Liver (tissue), 9 donors: ENCODE results near the gene TMEM184A. TPM values are rescaled to one million over a fixed set of nuclear protein-coding genes. Genes with fewer than 3 reads are reported as not detected.

Experiments used
- DNase-seq: peaks from one replicate; pipeline ENCODE4 v3.0.0-alpha.2; 2017; ENCODE audit warnings: low spot score
- H3K27ac ChIP-seq, 2 donors: one replicate each; pipeline ENCODE4 v1.7.0; 2013; ENCODE audit warnings: inconsistent platforms in 2 of 2, low read length in 2 of 2, control low read depth in 1 of 2, low read depth in 1 of 2, mild to moderate bottlenecking in 1 of 2
- H3K27me3 ChIP-seq, 4 donors: one replicate each; pipeline versions ENCODE4 v1.6.1 to v1.7.0; 2013; ENCODE audit warnings: low read length in 3 of 4, inconsistent platforms in 1 of 4, mild to moderate bottlenecking in 1 of 4, moderate library complexity in 1 of 4; ENCODE audit not compliant: control insufficient read depth in 4 of 4, insufficient read depth in 4 of 4
- H3K36me3 ChIP-seq, 4 donors: one replicate each; pipeline versions ENCODE4 v1.6.1 to v1.7.0; 2013; ENCODE audit warnings: low read length in 3 of 4, mild to moderate bottlenecking in 3 of 4, low read depth in 1 of 4, moderate library complexity in 1 of 4; ENCODE audit not compliant: control insufficient read depth in 4 of 4, insufficient read depth in 3 of 4
- H3K4me1 ChIP-seq, 4 donors: one replicate each; pipeline versions ENCODE4 v1.6.1 to v1.7.0; 2013; ENCODE audit warnings: low read length in 3 of 4, mild to moderate bottlenecking in 3 of 4, moderate library complexity in 1 of 4; ENCODE audit not compliant: control insufficient read depth in 4 of 4, insufficient read depth in 4 of 4
- H3K4me3 ChIP-seq, 3 donors: one replicate each; pipeline versions ENCODE4 v1.6.1 to v1.7.0; 2013; ENCODE audit warnings: low read length in 3 of 3, control low read depth in 1 of 3, low read depth in 1 of 3, mild to moderate bottlenecking in 1 of 3
- H3K9ac ChIP-seq, 2 donors: one replicate each; pipeline ENCODE4 v1.7.0; 2013; ENCODE audit warnings: low read length in 2 of 2, mild to moderate bottlenecking in 2 of 2, moderate library complexity in 2 of 2, control low read depth in 1 of 2, low read depth in 1 of 2
- H3K9me3 ChIP-seq, 4 donors: one replicate each; pipeline versions ENCODE4 v1.6.1 to v1.7.0; 2013; ENCODE audit warnings: low read length in 3 of 4; ENCODE audit not compliant: control insufficient read depth in 4 of 4
- EGR1 ChIP-seq, 2 donors: IDR thresholded peaks; 2 replicates each; pipeline ENCODE4 v1.6.1; 2016 to 2018; ENCODE audit warnings: antibody characterized with exemption in 2 of 2, low read depth in 2 of 2
- FOXA1 ChIP-seq: IDR thresholded peaks from 2 replicates; pipeline ENCODE4 v1.6.1; 2016; ENCODE audit warnings: antibody characterized with exemption
- FOXA2 ChIP-seq: IDR thresholded peaks from 2 replicates; pipeline ENCODE4 v1.6.1; 2016; ENCODE audit warnings: antibody characterized with exemption
- HNF4A ChIP-seq, 2 donors: conservative IDR thresholded peaks; 2 replicates each; pipeline ENCODE4 v1.6.1; 2016; ENCODE audit warnings: antibody characterized with exemption in 2 of 2, mild to moderate bottlenecking in 2 of 2
- HNF4G ChIP-seq: IDR thresholded peaks from 2 replicates; pipeline ENCODE4 v1.6.1; 2016; ENCODE audit warnings: antibody characterized with exemption
- JUND ChIP-seq, 2 donors: IDR thresholded peaks; 2 replicates each; pipeline ENCODE4 v1.6.1; 2016; ENCODE audit warnings: antibody characterized with exemption in 2 of 2
- NR2F2 ChIP-seq: IDR thresholded peaks from 2 replicates; pipeline ENCODE4 v1.6.1; 2016; ENCODE audit warnings: antibody characterized with exemption
- RAD21 ChIP-seq, 2 donors: IDR thresholded peaks; 2 replicates each; pipeline ENCODE4 v1.6.1; 2016; ENCODE audit warnings: antibody characterized with exemption in 2 of 2, mild to moderate bottlenecking in 2 of 2
- RXRA ChIP-seq, 2 donors: IDR thresholded peaks; 2 replicates each; pipeline ENCODE4 v1.6.1; 2017 to 2018; ENCODE audit warnings: antibody characterized with exemption in 2 of 2, mild to moderate bottlenecking in 1 of 2
- SP1 ChIP-seq: IDR thresholded peaks from 2 replicates; pipeline ENCODE4 v1.6.1; 2018; ENCODE audit warnings: antibody characterized with exemption, mild to moderate bottlenecking
- TAF1 ChIP-seq: conservative IDR thresholded peaks from 2 replicates; pipeline ENCODE4 v1.6.1; 2016; ENCODE audit warnings: antibody characterized with exemption, mild to moderate bottlenecking
- YY1 ChIP-seq: IDR thresholded peaks from 2 replicates; pipeline ENCODE4 v1.6.1; 2016; ENCODE audit warnings: antibody characterized with exemption, mild to moderate bottlenecking
- WGBS: extraction: QIAGEN DNeasy Blood & Tissue Kit; methylation state at CpG from one replicate; pipeline ENCODE4 v1.1.7; 2013; 5-methylcytosine and 5-hydroxymethylcytosine counted together
- polyA plus RNA-seq, 2 donors: library from polyadenylated mRNA; stranded (reverse) in 1 of 2; unstranded in 1 of 2; fragments of 200-250 nt in 1 of 2; fragments of >200 nt in 1 of 2; fragmentation: Nextera tagmentation in 1 of 2; extraction: Ambion mirVana in 1 of 2; gene quantifications; one replicate each; pipeline versions ENCODE4 v1.2.1 to v1.2.3, GENCODE V29; 2013 to 2015
- total RNA-seq, 2 donors: library from RNA; depleted of rRNA; stranded (reverse); fragments of >200 nt; gene quantifications; one replicate each; pipeline ENCODE4 v1.2.3, GENCODE V29; 2014
- TF ChIP-seq, protein P1 (sequence below): IDR thresholded peaks from 2 replicates; pipeline ENCODE4 v1.6.1; 2016; ENCODE audit warnings: antibody characterized with exemption
- TF ChIP-seq, protein P2 (sequence below): IDR thresholded peaks from 2 replicates; pipeline ENCODE4 v1.6.1; 2016; ENCODE audit warnings: antibody characterized with exemption
- TF ChIP-seq, protein P3 (sequence below): IDR thresholded peaks from 2 replicates; pipeline ENCODE4 v1.6.1; 2016; ENCODE audit warnings: antibody characterized with exemption
- TF ChIP-seq, protein P4 (sequence below): fragments of 150-350 bp; IDR thresholded peaks from 2 replicates; pipeline ENCODE4 v1.5.1; 2017; ENCODE audit warnings: improper control_type of control experiment, low read depth, low read length; ENCODE audit not compliant: missing input control
- TF ChIP-seq, protein P5 (sequence below): IDR thresholded peaks from 2 replicates; pipeline ENCODE4 v1.6.1; 2016; ENCODE audit warnings: antibody characterized with exemption, mild to moderate bottlenecking
- donor health status: healthy.
- donor health status: healthy.
- donor health status: healthy.
- donor health status: healthy.
- donor health status: healthy.

Gene TMEM184A
- total and polyA plus RNA-seq, 4 donors: 1.6 to 12.6 (median 11.4) TPM

DNA sequence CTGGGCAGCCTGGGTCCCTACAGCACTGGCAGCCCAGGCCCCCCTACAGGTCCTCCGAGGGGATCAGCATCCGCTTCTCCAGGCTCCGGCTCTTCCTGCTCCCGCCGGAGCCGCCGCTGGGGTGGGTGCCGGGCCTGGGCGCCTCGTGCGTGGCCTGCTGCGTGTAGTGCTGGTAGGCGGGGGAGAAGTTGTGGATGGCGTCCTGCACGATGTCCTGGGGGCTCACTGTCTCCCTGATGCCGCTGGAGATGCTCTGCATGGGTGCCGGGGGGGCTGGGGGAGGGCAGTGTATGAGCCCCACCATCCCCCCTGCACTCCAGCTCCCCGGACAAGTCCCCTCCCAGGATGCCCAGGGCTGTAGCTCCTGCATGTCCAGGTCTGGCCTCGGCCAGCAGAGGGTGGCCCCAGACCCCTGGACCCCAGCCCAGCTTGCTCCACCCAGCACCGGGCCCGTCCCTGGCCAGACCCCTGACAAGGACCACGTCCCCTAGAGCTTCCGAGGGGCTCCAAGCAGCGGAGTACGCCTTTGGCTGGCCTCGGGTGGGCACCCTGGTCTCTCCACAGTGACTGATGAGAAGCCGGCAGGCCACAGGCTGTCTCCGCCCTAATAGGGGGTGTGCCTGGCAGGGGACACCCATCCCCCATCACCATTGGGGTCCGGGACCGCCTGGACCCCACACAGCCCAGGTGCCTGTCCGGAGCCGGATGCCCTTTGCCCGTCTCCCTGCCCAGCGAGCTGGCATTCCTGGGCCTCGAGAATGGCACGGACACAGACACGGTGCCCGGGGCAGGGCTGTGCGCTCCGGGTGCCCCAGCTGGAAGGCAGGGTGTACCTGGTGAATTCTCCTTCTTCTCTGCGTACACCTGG lies 8.9 kb downstream of the TMEM184A start (continued):
- TF ChIP-seq, protein P1, sequence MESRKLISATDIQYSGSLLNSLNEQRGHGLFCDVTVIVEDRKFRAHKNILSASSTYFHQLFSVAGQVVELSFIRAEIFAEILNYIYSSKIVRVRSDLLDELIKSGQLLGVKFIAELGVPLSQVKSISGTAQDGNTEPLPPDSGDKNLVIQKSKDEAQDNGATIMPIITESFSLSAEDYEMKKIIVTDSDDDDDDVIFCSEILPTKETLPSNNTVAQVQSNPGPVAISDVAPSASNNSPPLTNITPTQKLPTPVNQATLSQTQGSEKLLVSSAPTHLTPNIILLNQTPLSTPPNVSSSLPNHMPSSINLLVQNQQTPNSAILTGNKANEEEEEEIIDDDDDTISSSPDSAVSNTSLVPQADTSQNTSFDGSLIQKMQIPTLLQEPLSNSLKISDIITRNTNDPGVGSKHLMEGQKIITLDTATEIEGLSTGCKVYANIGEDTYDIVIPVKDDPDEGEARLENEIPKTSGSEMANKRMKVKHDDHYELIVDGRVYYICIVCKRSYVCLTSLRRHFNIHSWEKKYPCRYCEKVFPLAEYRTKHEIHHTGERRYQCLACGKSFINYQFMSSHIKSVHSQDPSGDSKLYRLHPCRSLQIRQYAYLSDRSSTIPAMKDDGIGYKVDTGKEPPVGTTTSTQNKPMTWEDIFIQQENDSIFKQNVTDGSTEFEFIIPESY: no peak

DNA sequence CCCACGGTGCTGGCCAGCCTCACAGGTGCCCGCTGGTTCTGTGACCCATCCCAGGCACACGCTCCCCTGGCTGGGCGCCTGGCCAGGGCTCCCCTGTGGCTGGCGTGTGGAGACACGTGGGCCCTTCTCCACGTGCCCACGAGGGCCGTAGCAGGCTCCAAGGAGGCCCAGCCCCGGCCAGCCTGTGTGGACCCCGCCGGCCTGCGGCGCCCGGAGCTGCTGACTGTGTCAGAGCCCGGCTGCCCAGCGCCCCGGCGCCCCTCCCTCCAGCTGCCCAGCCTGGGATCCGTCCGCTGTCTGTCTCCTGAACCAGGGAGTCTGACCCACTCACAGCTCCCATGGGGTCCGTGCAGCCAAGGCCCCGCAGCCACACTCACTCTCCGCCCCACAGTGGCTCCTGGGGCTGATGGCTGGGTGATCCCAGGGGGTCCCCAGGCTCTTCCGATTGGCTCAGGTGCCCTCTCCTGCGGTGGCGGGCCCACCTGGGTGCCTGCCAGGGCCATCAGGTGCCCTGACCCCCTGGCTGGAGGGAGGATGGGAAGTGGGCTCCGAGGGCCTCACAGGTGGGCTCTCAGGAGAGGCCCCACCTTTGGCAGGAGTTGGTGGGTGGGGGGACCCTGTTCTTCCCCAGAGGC lies 9.6 kb downstream of the TMEM184A start:
- Histone ChIP-seq H3K4me1 (no peaks in the 10 kb centered on the region), H3K36me3 (peaks cover 0 to 20% (median 10%) of the 10 kb centered on the region in 4 donors), H3K27ac (no peak overlapping the region), H3K9me3 (no peaks in the 10 kb centered on the region), H3K4me3 (no peak overlapping the region), H3K9ac (no peak overlapping the region), H3K27me3 (no peaks in the 10 kb centered on the region)
- 90% methylated on average over 28 of the region's 28 CpGs for WGBS
- TF ChIP-seq SP1 (no peak), EGR1 (IDR thresholded peaks at IDR 0.05; ENCODE audit: low read depth in 2 of 2) (no peak), TAF1 (no peak), RAD21 (IDR thresholded peaks at IDR 0.05) (no peak), JUND (IDR thresholded peaks at IDR 0.05) (no peak), FOXA1 (no peak), RXRA (IDR thresholded peaks at IDR 0.05) (no peak), NR2F2 (no peak)
- TF ChIP-seq, protein P2, sequence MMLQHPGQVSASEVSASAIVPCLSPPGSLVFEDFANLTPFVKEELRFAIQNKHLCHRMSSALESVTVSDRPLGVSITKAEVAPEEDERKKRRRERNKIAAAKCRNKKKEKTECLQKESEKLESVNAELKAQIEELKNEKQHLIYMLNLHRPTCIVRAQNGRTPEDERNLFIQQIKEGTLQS: no peak
- TF ChIP-seq, protein P3, sequence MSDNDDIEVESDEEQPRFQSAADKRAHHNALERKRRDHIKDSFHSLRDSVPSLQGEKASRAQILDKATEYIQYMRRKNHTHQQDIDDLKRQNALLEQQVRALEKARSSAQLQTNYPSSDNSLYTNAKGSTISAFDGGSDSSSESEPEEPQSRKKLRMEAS: no peak
- DNase-seq: no peak

DNA sequence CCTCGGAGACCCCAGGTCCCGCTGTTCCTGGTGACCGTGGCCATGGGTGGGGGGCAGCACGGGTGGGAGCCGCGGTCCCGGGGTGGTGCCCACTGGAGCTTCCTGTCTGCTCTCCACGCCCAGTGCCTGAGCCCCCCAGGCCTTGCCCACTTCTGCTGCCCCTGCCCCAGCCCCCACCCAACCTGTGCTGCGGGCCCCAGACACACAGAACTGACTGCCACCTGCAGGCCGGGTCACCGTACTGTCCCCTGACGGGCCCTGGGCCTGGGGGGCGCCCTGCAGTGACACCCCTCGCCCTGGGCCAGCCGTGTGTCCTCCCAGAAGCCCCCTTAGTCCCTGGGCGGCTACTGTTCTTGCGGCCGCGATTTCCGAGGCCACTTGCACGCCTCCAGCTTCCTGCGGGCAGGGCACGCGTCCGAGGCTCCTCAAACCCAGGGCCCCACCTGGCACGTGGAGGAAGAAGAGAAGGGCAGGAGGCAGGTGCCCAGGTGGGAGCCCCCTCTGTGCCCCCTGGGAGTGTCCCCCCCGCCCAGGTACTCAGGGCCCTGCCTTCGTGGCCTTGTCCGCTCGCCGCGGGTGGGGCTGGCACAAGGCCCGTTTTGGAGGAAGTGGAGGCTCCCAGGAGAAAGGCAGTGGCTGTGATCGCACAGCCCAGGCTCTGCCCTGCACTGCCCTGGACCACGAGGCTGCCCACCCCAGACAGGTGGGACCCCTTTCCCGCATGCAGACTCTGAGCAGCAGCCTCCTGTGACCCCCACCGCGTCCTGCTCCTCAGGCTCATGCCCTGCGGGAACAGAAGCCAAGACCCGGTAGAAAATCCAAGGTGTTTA lies 10.4 kb downstream of the TMEM184A start:
- TF ChIP-seq HNF4G (no peak), FOXA2 (no peak), RAD21 (IDR thresholded peaks at IDR 0.05) (no peak), JUND (IDR thresholded peaks at IDR 0.05) (no peak), SP1 (no peak), NR2F2 (no peak), HNF4A (conservative IDR thresholded peaks at IDR 0.05) (no peak), RXRA (IDR thresholded peaks at IDR 0.05) (no peak), YY1 (no peak), TAF1 (no peak)
- TF ChIP-seq, protein P4, sequence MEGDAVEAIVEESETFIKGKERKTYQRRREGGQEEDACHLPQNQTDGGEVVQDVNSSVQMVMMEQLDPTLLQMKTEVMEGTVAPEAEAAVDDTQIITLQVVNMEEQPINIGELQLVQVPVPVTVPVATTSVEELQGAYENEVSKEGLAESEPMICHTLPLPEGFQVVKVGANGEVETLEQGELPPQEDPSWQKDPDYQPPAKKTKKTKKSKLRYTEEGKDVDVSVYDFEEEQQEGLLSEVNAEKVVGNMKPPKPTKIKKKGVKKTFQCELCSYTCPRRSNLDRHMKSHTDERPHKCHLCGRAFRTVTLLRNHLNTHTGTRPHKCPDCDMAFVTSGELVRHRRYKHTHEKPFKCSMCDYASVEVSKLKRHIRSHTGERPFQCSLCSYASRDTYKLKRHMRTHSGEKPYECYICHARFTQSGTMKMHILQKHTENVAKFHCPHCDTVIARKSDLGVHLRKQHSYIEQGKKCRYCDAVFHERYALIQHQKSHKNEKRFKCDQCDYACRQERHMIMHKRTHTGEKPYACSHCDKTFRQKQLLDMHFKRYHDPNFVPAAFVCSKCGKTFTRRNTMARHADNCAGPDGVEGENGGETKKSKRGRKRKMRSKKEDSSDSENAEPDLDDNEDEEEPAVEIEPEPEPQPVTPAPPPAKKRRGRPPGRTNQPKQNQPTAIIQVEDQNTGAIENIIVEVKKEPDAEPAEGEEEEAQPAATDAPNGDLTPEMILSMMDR: no peak
- TF ChIP-seq, protein P2: no peak
- TF ChIP-seq, protein P3: no peak
- TF ChIP-seq, protein P5, sequence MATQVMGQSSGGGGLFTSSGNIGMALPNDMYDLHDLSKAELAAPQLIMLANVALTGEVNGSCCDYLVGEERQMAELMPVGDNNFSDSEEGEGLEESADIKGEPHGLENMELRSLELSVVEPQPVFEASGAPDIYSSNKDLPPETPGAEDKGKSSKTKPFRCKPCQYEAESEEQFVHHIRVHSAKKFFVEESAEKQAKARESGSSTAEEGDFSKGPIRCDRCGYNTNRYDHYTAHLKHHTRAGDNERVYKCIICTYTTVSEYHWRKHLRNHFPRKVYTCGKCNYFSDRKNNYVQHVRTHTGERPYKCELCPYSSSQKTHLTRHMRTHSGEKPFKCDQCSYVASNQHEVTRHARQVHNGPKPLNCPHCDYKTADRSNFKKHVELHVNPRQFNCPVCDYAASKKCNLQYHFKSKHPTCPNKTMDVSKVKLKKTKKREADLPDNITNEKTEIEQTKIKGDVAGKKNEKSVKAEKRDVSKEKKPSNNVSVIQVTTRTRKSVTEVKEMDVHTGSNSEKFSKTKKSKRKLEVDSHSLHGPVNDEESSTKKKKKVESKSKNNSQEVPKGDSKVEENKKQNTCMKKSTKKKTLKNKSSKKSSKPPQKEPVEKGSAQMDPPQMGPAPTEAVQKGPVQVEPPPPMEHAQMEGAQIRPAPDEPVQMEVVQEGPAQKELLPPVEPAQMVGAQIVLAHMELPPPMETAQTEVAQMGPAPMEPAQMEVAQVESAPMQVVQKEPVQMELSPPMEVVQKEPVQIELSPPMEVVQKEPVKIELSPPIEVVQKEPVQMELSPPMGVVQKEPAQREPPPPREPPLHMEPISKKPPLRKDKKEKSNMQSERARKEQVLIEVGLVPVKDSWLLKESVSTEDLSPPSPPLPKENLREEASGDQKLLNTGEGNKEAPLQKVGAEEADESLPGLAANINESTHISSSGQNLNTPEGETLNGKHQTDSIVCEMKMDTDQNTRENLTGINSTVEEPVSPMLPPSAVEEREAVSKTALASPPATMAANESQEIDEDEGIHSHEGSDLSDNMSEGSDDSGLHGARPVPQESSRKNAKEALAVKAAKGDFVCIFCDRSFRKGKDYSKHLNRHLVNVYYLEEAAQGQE: no peak
- Histone ChIP-seq H3K27me3 (no peaks in the 10 kb centered on the region), H3K9ac (no peak overlapping the region), H3K4me3 (no peak overlapping the region), H3K4me1 (no peaks in the 10 kb centered on the region), H3K9me3 (no peaks in the 10 kb centered on the region), H3K27ac (no peak overlapping the region), H3K36me3 (peaks cover 3 to 21% (median 12%) of the 10 kb centered on the region in 4 donors)
- DNase-seq: no peak
- WGBS: 86% methylated on average over 40 of the region's 40 CpGs
